Stimulated activated CD4-positive, alpha-beta T cell treated with anti-CD3 and anti-CD28 coated beads, Interleukin-4, amount 100 ng/mL, for 1 hour (primary cell): Measurements from ENCODE around the gene IRAK4.
A peak's percentile ranks its signal among the peaks of the same experiment; 100 is the strongest.

ENCODE experiments used
- DNase-seq: peaks from one replicate; pipeline ENCODE4 v3.0.0-alpha.2; 2020

The IRAK4 gene

GRCh38 chr12:43776498-43776897 lies 17.7 kb downstream of the IRAK4 start:
- DNase-seq: no peak

- DNase-seq: no peak
Observed at GRCh38 chr12:43786899-43787693, 28.3 kb downstream of the IRAK4 start.

GRCh38 chr12:43789941-43790340 lies 31.2 kb downstream of the IRAK4 start:
- no peak for DNase-seq

GRCh38 chr12:43795716-43796280 lies 37.0 kb downstream of the IRAK4 start:
- no peak for DNase-seq

- no peak for DNase-seq
Observed at GRCh38 chr12:43797561-43798217, 38.9 kb downstream of the IRAK4 start.

GRCh38 chr12:43805149-43805859 lies 46.6 kb downstream of the IRAK4 start:
- DNase-seq: no peak

GRCh38 chr12:43805860-43806736 lies 47.3 kb downstream of the IRAK4 start, which contains the start of gene TWF1:
TSS of gene TWF1 (minus strand) at chr12:43806317. CDS start at chr12:43806245, 72 bp downstream.
- DNase-seq: peak; percentile 89

- no peak for DNase-seq
Observed at GRCh38 chr12:43806737-43807072, 48.0 kb downstream of the IRAK4 start.

- no peak for DNase-seq
Observed at GRCh38 chr12:43807386-43807785, 48.6 kb downstream of the IRAK4 start.

GRCh38 chr12:43812057-43812456 lies 53.3 kb downstream of the IRAK4 start:
- DNase-seq: no peak

- DNase-seq: no peak
Observed at GRCh38 chr12:43812926-43813325, 54.2 kb downstream of the IRAK4 start.

- DNase-seq: no peak
Observed at GRCh38 chr12:43815416-43815815, 56.7 kb downstream of the IRAK4 start.

GRCh38 chr12:43816168-43816567 lies 57.4 kb downstream of the IRAK4 start:
- DNase-seq: no peak

GRCh38 chr12:43824207-43824775 lies 65.5 kb downstream of the IRAK4 start:
- DNase-seq: no peak

- no peak for DNase-seq
Observed at GRCh38 chr12:43826681-43827080, 67.9 kb downstream of the IRAK4 start.

GRCh38 chr12:43827093-43827492 lies 68.3 kb downstream of the IRAK4 start:
- DNase-seq: no peak

GRCh38 chr12:43832463-43833168 lies 73.9 kb downstream of the IRAK4 start:
- DNase-seq: no peak

- no peak for DNase-seq
Observed at GRCh38 chr12:43835264-43835655, 76.5 kb downstream of the IRAK4 start.

- peak; percentile 58 for DNase-seq
Observed at GRCh38 chr12:43835656-43836474, 77.1 kb downstream of the IRAK4 start, which contains the start of gene TMEM117. TSS of gene TMEM117 (plus strand) at chr12:43836081.

- no peak for DNase-seq
Observed at GRCh38 chr12:43836475-43836989, 77.8 kb downstream of the IRAK4 start.
